HEK293 (cell line): ENCODE measurements around the gene KIAA0513.

Experiments used
- CTCF ChIP-seq: fragments of 450-650 bp; formaldehyde crosslinking; IDR thresholded peaks from 2 replicates; pipeline ENCODE4 v1.5.1; 2016; ENCODE audit warnings: missing biosample characterization, missing genetic modification characterization
- ZEB2 ChIP-seq: fragments of 450-650 bp; formaldehyde crosslinking; IDR thresholded peaks from 2 replicates; pipeline ENCODE4 v1.5.1; 2016; ENCODE audit warnings: missing biosample characterization, missing genetic modification characterization
- ZNF18 ChIP-seq: fragments of 450-650 bp; formaldehyde crosslinking; IDR thresholded peaks from 2 replicates; pipeline ENCODE4 v1.5.1; 2016; ENCODE audit warnings: missing biosample characterization, missing genetic modification characterization
- ZNF514 ChIP-seq: fragments of 450-650 bp; formaldehyde crosslinking; IDR thresholded peaks from 2 replicates; pipeline ENCODE4 v1.5.1; 2016; ENCODE audit warnings: missing biosample characterization, missing genetic modification characterization
- ZNF776 ChIP-seq: fragments of 450-650 bp; formaldehyde crosslinking; IDR thresholded peaks from 2 replicates; pipeline ENCODE4 v1.5.0; 2017; ENCODE audit warnings: missing biosample characterization, missing genetic modification characterization, borderline replicate concordance
- ZNF792 ChIP-seq: fragments of 450-650 bp; formaldehyde crosslinking; IDR thresholded peaks from 2 replicates; pipeline ENCODE4 v1.5.1; 2016; ENCODE audit warnings: missing biosample characterization, missing genetic modification characterization

- no peak for TF ChIP-seq ZNF792 (tag by site-specific recombination)
- no peak for TF ChIP-seq ZNF18 (tag by site-specific recombination)
- no peak for TF ChIP-seq ZNF514 (tag by site-specific recombination)
- no peak for TF ChIP-seq CTCF (tag by site-specific recombination)
- TF ChIP-seq ZNF776 (tag by site-specific recombination), result no peak
- no peak for TF ChIP-seq ZEB2 (tag by site-specific recombination)
Observed at GRCh38 chr16:85046472-85046916, 18.9 kb downstream of the KIAA0513 start.
